Measurements from ENCODE around the gene POMT2.

Gene POMT2

GRCh38 chr14:77272261-77272660 is 48.4 kb downstream of the POMT2 start:
- Histone ChIP-seq H3K4me3 (IDR thresholded peaks at IDR 0.05; ENCODE audit: insufficient read depth, low read depth, low read length) (no peak overlapping the region), H3K36me3 (ENCODE audit: insufficient read depth) (no peaks in the 10 kb centered on the region), H3K4me1 (ENCODE audit: low read depth, poor library complexity, severe bottlenecking) (no peaks in the 10 kb centered on the region), H3K4me2 (no peak overlapping the region), H2AFZ (ENCODE audit: low read depth) (no peak overlapping the region), H3K27ac (no peak overlapping the region), H4K20me1 (ENCODE audit: insufficient read depth) (no peaks in the 10 kb centered on the region), H3K9ac (no peak overlapping the region), H3K79me2 (ENCODE audit: insufficient read depth, low read depth) (no peaks in the 10 kb centered on the region), H3K27me3 (ENCODE audit: insufficient read depth, low read depth) (no peaks in the 10 kb centered on the region)
- TF ChIP-seq CTCF (conservative IDR thresholded peaks at IDR 0.05; ENCODE audit: low read depth, low read length), result no peak

- H3K4me2 ChIP-seq, result no peak within 1 kb of the TSS
- no peaks in the 10 kb centered on the region for H3K4me1 ChIP-seq (ENCODE audit: low read depth, poor library complexity, severe bottlenecking)
- no peak within 1 kb of the TSS for H3K27ac ChIP-seq
- TF ChIP-seq CTCF (conservative IDR thresholded peaks at IDR 0.05; ENCODE audit: low read depth, low read length), result no peak
- no peak within 1 kb of the TSS for H3K9ac ChIP-seq
- H2AFZ ChIP-seq (ENCODE audit: low read depth), result no peak within 1 kb of the TSS
- no peaks in the 10 kb centered on the region for H3K36me3 ChIP-seq (ENCODE audit: insufficient read depth)
- no peaks in the 10 kb centered on the region for H4K20me1 ChIP-seq (ENCODE audit: insufficient read depth)
- H3K79me2 ChIP-seq (ENCODE audit: insufficient read depth, low read depth), result no peaks in the 10 kb centered on the region
- H3K4me3 ChIP-seq (IDR thresholded peaks at IDR 0.05; ENCODE audit: insufficient read depth, low read depth, low read length), result no peak within 1 kb of the TSS
- H3K27me3 ChIP-seq (ENCODE audit: insufficient read depth, low read depth), result no peaks in the 10 kb centered on the region
Measured at GRCh38 chr14:77271113-77271710, 49.5 kb downstream of the POMT2 start, which contains the start of gene NGB. Gene NGB (minus strand): TSS chr14:77271206. CDS start chr14:77270937, 269 bp downstream.

- no peaks in the 10 kb centered on the region for H3K27me3 ChIP-seq (ENCODE audit: insufficient read depth, low read depth)
- H3K4me2 ChIP-seq, result no peak overlapping the region
Measured at GRCh38 chr14:77270361-77271112, 50.1 kb downstream of the POMT2 start.

GRCh38 chr14:77268989-77269600 is 51.6 kb downstream of the POMT2 start:
- no peaks in the 10 kb centered on the region for H3K79me2 ChIP-seq (ENCODE audit: insufficient read depth, low read depth)
- no peaks in the 10 kb centered on the region for H3K36me3 ChIP-seq (ENCODE audit: insufficient read depth)
- H2AFZ ChIP-seq (ENCODE audit: low read depth), result no peak overlapping the region
- no peak overlapping the region for H3K27ac ChIP-seq
- no peak overlapping the region for H3K9ac ChIP-seq
- H4K20me1 ChIP-seq (ENCODE audit: insufficient read depth), result no peaks in the 10 kb centered on the region
- H3K4me2 ChIP-seq, result no peak overlapping the region
- TF ChIP-seq CTCF (conservative IDR thresholded peaks at IDR 0.05; ENCODE audit: low read depth, low read length), result no peak
- H3K4me1 ChIP-seq (ENCODE audit: low read depth, poor library complexity, severe bottlenecking), result no peaks in the 10 kb centered on the region
- H3K4me3 ChIP-seq (IDR thresholded peaks at IDR 0.05; ENCODE audit: insufficient read depth, low read depth, low read length), result no peak overlapping the region
- H3K27me3 ChIP-seq (ENCODE audit: insufficient read depth, low read depth), result no peaks in the 10 kb centered on the region

More at GRCh38 chr14:77270361-77271112, 50.1 kb downstream of the POMT2 start:
- no peaks in the 10 kb centered on the region for H3K79me2 ChIP-seq (ENCODE audit: insufficient read depth, low read depth)
- H3K4me1 ChIP-seq (ENCODE audit: low read depth, poor library complexity, severe bottlenecking), result no peaks in the 10 kb centered on the region
- H2AFZ ChIP-seq (ENCODE audit: low read depth), result no peak overlapping the region
- H3K9ac ChIP-seq, result no peak overlapping the region
- no peaks in the 10 kb centered on the region for H4K20me1 ChIP-seq (ENCODE audit: insufficient read depth)
- no peak overlapping the region for H3K27ac ChIP-seq
- H3K4me3 ChIP-seq (IDR thresholded peaks at IDR 0.05; ENCODE audit: insufficient read depth, low read depth, low read length), result no peak overlapping the region
- no peaks in the 10 kb centered on the region for H3K36me3 ChIP-seq (ENCODE audit: insufficient read depth)
- TF ChIP-seq CTCF (conservative IDR thresholded peaks at IDR 0.05; ENCODE audit: low read depth, low read length), result no peak
